KMS-11 (cell line): Measurements from ENCODE around the gene NUCB2.

Experiments
- H2AFZ ChIP-seq: fragments of 200-600 bp; sonication (generic); 2 replicates; pipeline ENCODE4 v1.6.1; 2016; ENCODE audit warnings: antibody characterized with exemption, mixed run types, low read depth
- H3K27ac ChIP-seq: fragments of 200-600 bp; sonication (generic); 2 replicates; pipeline ENCODE4 v1.6.1; 2016; ENCODE audit warnings: mild to moderate bottlenecking, mixed run types
- H3K27me3 ChIP-seq: fragments of 200-600 bp; sonication (generic); 2 replicates; pipeline ENCODE4 v1.6.1; 2017; ENCODE audit warnings: mild to moderate bottlenecking, low read depth, mixed run types, moderate library complexity; ENCODE audit not compliant: insufficient read depth
- H3K36me3 ChIP-seq: fragments of 200-600 bp; sonication (generic); 2 replicates; pipeline ENCODE4 v1.6.1; 2017; ENCODE audit warnings: mild to moderate bottlenecking, mixed run types; ENCODE audit not compliant: insufficient read depth
- H3K4me1 ChIP-seq: fragments of 200-600 bp; sonication (generic); 2 replicates; pipeline ENCODE4 v1.6.1; 2016; ENCODE audit warnings: mild to moderate bottlenecking, low read depth, mixed run types; ENCODE audit not compliant: poor library complexity, severe bottlenecking
- H3K4me2 ChIP-seq: fragments of 200-600 bp; sonication (generic); 2 replicates; pipeline ENCODE4 v1.7.0; 2016; ENCODE audit warnings: mild to moderate bottlenecking, mixed run types
- H3K4me3 ChIP-seq: fragments of 200-600 bp; sonication (generic); IDR thresholded peaks from 2 replicates; pipeline ENCODE4 v1.6.1; 2017; ENCODE audit warnings: low read depth, low read length, mixed read lengths; ENCODE audit not compliant: insufficient read depth
- H3K79me2 ChIP-seq: fragments of 200-600 bp; sonication (generic); 2 replicates; pipeline ENCODE4 v1.6.1; 2016; ENCODE audit warnings: low read depth, mixed run types; ENCODE audit not compliant: insufficient read depth
- H3K9ac ChIP-seq: fragments of 200-600 bp; sonication (generic); 2 replicates; pipeline ENCODE4 v1.6.1; 2016; ENCODE audit warnings: mild to moderate bottlenecking, mixed run types
- H4K20me1 ChIP-seq: fragments of 200-600 bp; sonication (generic); 2 replicates; pipeline ENCODE4 v1.6.1; 2016; ENCODE audit warnings: mild to moderate bottlenecking, mixed run types; ENCODE audit not compliant: insufficient read depth
- TF ChIP-seq, protein P1 (sequence below): fragments of 200-600 bp; sonication (generic); conservative IDR thresholded peaks from 2 replicates; pipeline ENCODE4 v1.6.1; 2017; ENCODE audit warnings: low read depth, mild to moderate bottlenecking, antibody characterized with exemption, low read length, moderate library complexity, mixed read lengths

The NUCB2 gene

DNA sequence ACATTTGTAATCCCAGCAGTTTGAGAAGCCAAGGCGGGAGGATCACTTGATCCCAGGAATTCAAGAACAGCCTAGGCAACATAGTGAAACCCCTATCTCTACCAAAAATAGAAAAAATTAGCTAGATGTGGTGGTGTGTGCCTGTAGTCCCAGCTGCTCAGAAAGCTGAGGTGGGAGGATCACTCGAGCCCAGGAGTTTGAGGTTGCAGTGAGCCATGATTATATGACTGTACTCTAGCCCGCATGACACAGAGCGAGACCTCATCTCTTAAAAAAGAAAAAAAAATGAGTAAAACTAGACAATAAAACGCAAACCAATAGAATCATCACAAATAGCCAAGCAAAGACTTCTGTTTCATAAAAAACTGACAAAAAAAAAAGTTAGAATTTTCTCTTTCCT is 21.8 kb downstream of the NUCB2 start:
- TF ChIP-seq, protein P1, sequence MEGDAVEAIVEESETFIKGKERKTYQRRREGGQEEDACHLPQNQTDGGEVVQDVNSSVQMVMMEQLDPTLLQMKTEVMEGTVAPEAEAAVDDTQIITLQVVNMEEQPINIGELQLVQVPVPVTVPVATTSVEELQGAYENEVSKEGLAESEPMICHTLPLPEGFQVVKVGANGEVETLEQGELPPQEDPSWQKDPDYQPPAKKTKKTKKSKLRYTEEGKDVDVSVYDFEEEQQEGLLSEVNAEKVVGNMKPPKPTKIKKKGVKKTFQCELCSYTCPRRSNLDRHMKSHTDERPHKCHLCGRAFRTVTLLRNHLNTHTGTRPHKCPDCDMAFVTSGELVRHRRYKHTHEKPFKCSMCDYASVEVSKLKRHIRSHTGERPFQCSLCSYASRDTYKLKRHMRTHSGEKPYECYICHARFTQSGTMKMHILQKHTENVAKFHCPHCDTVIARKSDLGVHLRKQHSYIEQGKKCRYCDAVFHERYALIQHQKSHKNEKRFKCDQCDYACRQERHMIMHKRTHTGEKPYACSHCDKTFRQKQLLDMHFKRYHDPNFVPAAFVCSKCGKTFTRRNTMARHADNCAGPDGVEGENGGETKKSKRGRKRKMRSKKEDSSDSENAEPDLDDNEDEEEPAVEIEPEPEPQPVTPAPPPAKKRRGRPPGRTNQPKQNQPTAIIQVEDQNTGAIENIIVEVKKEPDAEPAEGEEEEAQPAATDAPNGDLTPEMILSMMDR = no peak
- no peak overlapping the region for H3K4me3 ChIP-seq
- H3K36me3 ChIP-seq = no peaks in the 10 kb centered on the region
- H3K9ac ChIP-seq = no peak overlapping the region
- no peaks in the 10 kb centered on the region for H3K27me3 ChIP-seq
- H3K4me1 ChIP-seq = no peaks in the 10 kb centered on the region
- H3K4me2 ChIP-seq = no peak overlapping the region
- H3K27ac ChIP-seq = no peak overlapping the region
- H2AFZ ChIP-seq = no peak overlapping the region
- H4K20me1 ChIP-seq = no peaks in the 10 kb centered on the region
- no peaks in the 10 kb centered on the region for H3K79me2 ChIP-seq

- TF ChIP-seq, protein P1 = no peak
- no peak overlapping the region for H2AFZ ChIP-seq
- H3K4me3 ChIP-seq = no peak overlapping the region
- no peaks in the 10 kb centered on the region for H4K20me1 ChIP-seq
- no peak overlapping the region for H3K9ac ChIP-seq
- no peaks in the 10 kb centered on the region for H3K27me3 ChIP-seq
- H3K4me2 ChIP-seq = no peak overlapping the region
- H3K4me1 ChIP-seq = no peaks in the 10 kb centered on the region
- H3K36me3 ChIP-seq = no peaks in the 10 kb centered on the region
- H3K79me2 ChIP-seq = no peaks in the 10 kb centered on the region
- H3K27ac ChIP-seq = no peak overlapping the region
These were observed 23.8 kb downstream of the NUCB2 start for GRCh38 chr11:17300372-17300771.

GRCh38 chr11:17313349-17314231 is 37.1 kb downstream of the NUCB2 start:
- TF ChIP-seq, protein P1 = no peak
- Histone ChIP-seq H3K4me2 (no peak overlapping the region), H3K4me1 (peaks cover 13% of the 10 kb centered on the region), H3K27me3 (no peaks in the 10 kb centered on the region), H3K79me2 (no peaks in the 10 kb centered on the region), H2AFZ (no peak overlapping the region), H3K27ac (no peak overlapping the region), H3K9ac (no peak overlapping the region), H4K20me1 (no peaks in the 10 kb centered on the region), H3K36me3 (no peaks in the 10 kb centered on the region), H3K4me3 (no peak overlapping the region)

DNA sequence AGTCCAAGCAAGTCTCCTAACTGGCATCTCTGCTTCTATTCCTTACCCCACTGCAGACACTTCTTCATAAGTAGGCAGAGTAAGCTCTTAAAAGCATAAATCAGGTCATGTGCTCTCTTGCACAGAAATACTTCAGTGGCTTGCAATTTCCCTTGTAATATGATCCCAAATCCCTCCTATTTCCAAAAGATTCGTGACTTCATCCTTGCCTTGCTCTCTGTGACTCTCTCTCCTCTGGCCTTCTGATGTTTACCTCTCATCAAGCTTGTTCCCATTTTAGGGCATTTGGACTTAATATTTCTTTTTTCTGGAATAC is 37.7 kb downstream of the NUCB2 start:
- H4K20me1 ChIP-seq = no peaks in the 10 kb centered on the region
- no peak overlapping the region for H3K27ac ChIP-seq
- H3K79me2 ChIP-seq = no peaks in the 10 kb centered on the region
- no peaks in the 10 kb centered on the region for H3K27me3 ChIP-seq
- peaks cover 13% of the 10 kb centered on the region for H3K4me1 ChIP-seq
- H2AFZ ChIP-seq = no peak overlapping the region
- H3K4me2 ChIP-seq = no peak overlapping the region
- H3K36me3 ChIP-seq = no peaks in the 10 kb centered on the region
- H3K9ac ChIP-seq = no peak overlapping the region
- TF ChIP-seq, protein P1 = no peak
- no peak overlapping the region for H3K4me3 ChIP-seq
